HT-29 (cell line): ENCODE results near the gene RELB. TPM values are rescaled to one million over a fixed set of nuclear protein-coding genes. Genes with fewer than 3 reads are reported as not detected.

Experiments used
- DNase-seq: peaks from one replicate; pipeline ENCODE4 v3.0.0-alpha.2; 2015; ENCODE audit warnings: low spot score
- total RNA-seq: library from RNA; depleted of rRNA; stranded (reverse); fragments of >200 nt; shearing (Covaris generic); gene quantifications from 2 replicates; pipeline ENCODE4 v1.2.3, GENCODE V29; 2014

RELB gene
- total RNA-seq, 1 experiment from 2014 or later = 18.8 TPM

- DNase-seq = no peak
Measured at GRCh38 chr19:45058622-45059159, 57.4 kb downstream of the RELB start.

GRCh38 chr19:45059258-45059965 is 58.1 kb downstream of the RELB start:
- DNase-seq = peak; percentile 98

GRCh38 chr19:45061965-45062364 is 60.7 kb downstream of the RELB start:
- no peak for DNase-seq

- no peak for DNase-seq
Measured at GRCh38 chr19:45063851-45064801, 62.9 kb downstream of the RELB start.

- no peak for DNase-seq
Measured at GRCh38 chr19:45066921-45067661, 65.8 kb downstream of the RELB start.

GRCh38 chr19:45068041-45068440 is 66.8 kb downstream of the RELB start:
- DNase-seq = no peak

- peak; percentile 49 for DNase-seq
Measured at GRCh38 chr19:45069056-45069455, 67.8 kb downstream of the RELB start.

GRCh38 chr19:45070214-45070613 is 69.0 kb downstream of the RELB start:
- DNase-seq = no peak

GRCh38 chr19:45070861-45071544 is 69.7 kb downstream of the RELB start:
- no peak for DNase-seq

- no peak for DNase-seq
Measured at GRCh38 chr19:45071545-45071938, 70.3 kb downstream of the RELB start.

GRCh38 chr19:45071969-45072790 is 70.9 kb downstream of the RELB start:
- DNase-seq = no peak

- DNase-seq = no peak
Measured at GRCh38 chr19:45074744-45075300, 73.6 kb downstream of the RELB start.

GRCh38 chr19:45075301-45076028 is 74.2 kb downstream of the RELB start:
- peak; percentile 67 for DNase-seq

GRCh38 chr19:45076029-45076850 is 75.0 kb downstream of the RELB start, which contains the start of gene ZNF296:
ZNF296 (minus strand) TSS chr19:45076478; CDS start chr19:45076373, 105 bp downstream.
- peak; percentile 89 for DNase-seq

GRCh38 chr19:45076851-45077730 is 75.8 kb downstream of the RELB start:
- peak; percentile 30 for DNase-seq

GRCh38 chr19:45078390-45079062 is 77.3 kb downstream of the RELB start:
- DNase-seq = no peak
